ENCODE results near the gene RETREG1.
"Not testable (repeated sequence)": the region's sequence is repeated elsewhere in the genome, so short reads cannot be mapped to it uniquely, and the experiment has no call there.

DNA sequence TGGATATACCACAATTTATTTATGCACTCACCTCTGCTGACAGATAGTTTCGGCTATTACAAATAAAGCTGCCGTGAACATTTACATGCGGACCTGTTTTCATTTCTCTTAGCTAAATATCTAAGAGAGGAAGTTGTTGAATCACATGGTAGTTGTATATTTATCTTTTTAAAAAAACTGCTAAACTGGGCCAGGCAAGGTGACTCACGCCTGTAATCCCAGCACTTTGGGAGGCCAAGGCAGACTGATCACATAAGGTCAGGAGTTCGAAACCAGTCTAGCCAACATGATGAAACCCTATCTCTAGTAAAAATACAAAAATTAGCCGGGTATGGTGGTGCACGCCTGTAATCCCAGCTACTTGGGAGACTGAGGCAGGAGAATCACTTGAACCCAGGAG lies 73.6 kb downstream of the RETREG1 start:
- TF ChIP-seq ELF1, SATB2, ZNF3 (CRISPR knock-in tag; IDR thresholded peaks at IDR 0.05): not testable (repeated sequence)

Measured in HepG2 (cell line).